ENCODE measurements around the gene DHRSX. TPM values are rescaled to one million over a fixed set of nuclear protein-coding genes. Genes with fewer than 3 reads are reported as not detected.

Gene DHRSX
- total and polyA plus RNA-seq, 2 of the 8 experiments (the other 6 are each of a cell fraction or from before 2014, with no cell fraction given), result 35.1 to 43.4 TPM

GRCh38 chrX:2318371-2318770 lies 182.4 kb downstream of the DHRSX start:
- FAIRE-seq, result no peak
- CTCF ChIA-PET (ENCODE audit: partially characterized antibody), result no interaction called here
- TF ChIP-seq POLR2A (IDR thresholded peaks at IDR 0.05; ENCODE audit: control extremely low read depth in 1 of 2, low read depth in 2 of 2, low read length in 2 of 2) (no peak), EZH2 (IDR thresholded peaks at IDR 0.05; ENCODE audit: low read depth, low read length, severe bottlenecking) (no peak), SAP30 (IDR thresholded peaks at IDR 0.05; ENCODE audit: insufficient read depth, insufficient replicate concordance, low read length) (no peak)
- TF ChIP-seq, protein P1, sequence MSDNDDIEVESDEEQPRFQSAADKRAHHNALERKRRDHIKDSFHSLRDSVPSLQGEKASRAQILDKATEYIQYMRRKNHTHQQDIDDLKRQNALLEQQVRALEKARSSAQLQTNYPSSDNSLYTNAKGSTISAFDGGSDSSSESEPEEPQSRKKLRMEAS (IDR thresholded peaks at IDR 0.05), result no peak

More at GRCh38 chrX:2318371-2318770, 182.4 kb downstream of the DHRSX start:
- Histone ChIP-seq H2AK5ac (ENCODE audit: low read depth, low read length) (no peak overlapping the region), H3K23ac (ENCODE audit: insufficient read length) (no peak overlapping the region), H2BK20ac (ENCODE audit: low read length) (no peak overlapping the region), H3K14ac (ENCODE audit: insufficient read length) (no peak overlapping the region), H3K79me2 (ENCODE audit: control insufficient read depth in 1 of 2, insufficient read depth in 2 of 2, low read length in 2 of 2) (no peaks in the 10 kb centered on the region), H3K4me3 (ENCODE audit: extremely low read depth in 1 of 4, insufficient read depth in 2 of 4, low read depth in 3 of 4, low read length in 4 of 4) (no peak overlapping the region), H4K20me1 (replicated peaks in 1 of 2; ENCODE audit: control insufficient read depth in 1 of 2, insufficient read depth in 2 of 2, low read length in 2 of 2) (no peaks in the 10 kb centered on the region), H3K9ac (replicated peaks in 1 of 4; ENCODE audit: extremely low read depth in 1 of 4, low read depth in 3 of 4, low read length in 3 of 4) (no peak overlapping the region), H2BK120ac (replicated peaks; ENCODE audit: low read depth, low read length) (no peak overlapping the region), H2BK12ac (ENCODE audit: low read depth, low read length) (no peak overlapping the region), H3K27me3 (replicated peaks in 1 of 4; ENCODE audit: control insufficient read depth in 3 of 4, extremely low read depth in 1 of 4, insufficient read depth in 3 of 4, low read length in 3 of 4) (no peaks in the 10 kb centered on the region), H3K27ac (ENCODE audit: low read depth, low read length) (no peak overlapping the region), H2BK5ac (ENCODE audit: low read depth, low read length) (no peak overlapping the region), H4K91ac (replicated peaks; ENCODE audit: insufficient read length, low read length) (no peak overlapping the region), H4K8ac (ENCODE audit: extremely low read depth, insufficient read depth, low read length) (no peak overlapping the region), H3K36me3 (ENCODE audit: control insufficient read depth in 2 of 4, insufficient read depth in 4 of 4, low read length in 3 of 4) (0 out of 8 replicates have a peak, but pooled peaks cover 0 to 3% (median 0%) of the 10 kb centered on the region in 4 experiments), H3K79me1 (ENCODE audit: low read depth, low read length) (peaks cover 5% of the 10 kb centered on the region; the same call in 1 of the 2 replicates), H2AFZ (ENCODE audit: low read length) (no peak overlapping the region), H3K56ac (replicated peaks; ENCODE audit: insufficient read length, low read depth, low read length) (no peak overlapping the region), H2BK15ac (ENCODE audit: low read length) (no peak overlapping the region), H3K23me2 (ENCODE audit: low read depth, low read length) (peaks cover 2% of the 10 kb centered on the region; the same call in 1 of the 2 replicates), H3K4me2 (ENCODE audit: insufficient read depth in 1 of 2, low read depth in 2 of 2, low read length in 2 of 2) (no peak overlapping the region), H3K4ac (replicated peaks; ENCODE audit: insufficient read length, low read depth, low read length) (no peak overlapping the region), H3K18ac (ENCODE audit: extremely low read depth, low read length) (no peak overlapping the region), H4K5ac (ENCODE audit: insufficient read length, low read depth, low read length) (no peak overlapping the region), H3K4me1 (replicated peaks in 1 of 4; ENCODE audit: control insufficient read depth in 3 of 4, insufficient read depth in 4 of 4, low read length in 3 of 4) (no peaks in the 10 kb centered on the region), H3K9me3 (ENCODE audit: insufficient read depth in 2 of 2, low read depth in 1 of 2, low read length in 1 of 2) (no peaks in the 10 kb centered on the region)
- no peak for DNase-seq (ENCODE audit: low read depth in 1 of 2, low spot score in 2 of 2)
- 90% methylated on average over 10 of the region's 10 CpGs; no CpG with 5 or more reads in 1 of the 2 experiments for WGBS, 2 experiments (ENCODE audit: extremely low coverage in 1 of 2, insufficient coverage in 1 of 2, insufficient read length in 1 of 2, insufficient replicate concordance in 2 of 2, low coverage in 1 of 2, low lambda C conversion rate in 2 of 2, missing lambda C conversion rate in 1 of 2)
- POLR2A ChIA-PET (ENCODE audit: partially characterized antibody), result no interaction called here
